GM12801 (cell line): ENCODE data around the gene CATSPER1.

Experiments
- CTCF ChIP-seq: IDR thresholded peaks from one replicate; pipeline ENCODE4 v1.5.1; 2011; ENCODE audit warnings: control low read depth; ENCODE audit not compliant: insufficient read length; ENCODE audit errors: extremely low read depth

CATSPER1 gene

GRCh38 chr11:66051371-66051765, 25.1 kb upstream of the CATSPER1 start:
- TF ChIP-seq CTCF = no peak

- TF ChIP-seq CTCF = no peak
Observed at GRCh38 chr11:66050581-66051231, 24.4 kb upstream of the CATSPER1 start.

GRCh38 chr11:66048547-66049323, 22.5 kb upstream of the CATSPER1 start, which contains the start of gene GAL3ST3:
Gene GAL3ST3 (minus strand): TSS chr11:66049161. CDS start chr11:66045415, 3,746 bp downstream.
- no peak for TF ChIP-seq CTCF

GRCh38 chr11:66047541-66048365, 21.5 kb upstream of the CATSPER1 start:
- TF ChIP-seq CTCF = no peak

- TF ChIP-seq CTCF = no peak
Observed at GRCh38 chr11:66046901-66047300, 20.6 kb upstream of the CATSPER1 start.

- no peak for TF ChIP-seq CTCF
Observed at GRCh38 chr11:66045177-66045639, 18.9 kb upstream of the CATSPER1 start.

GRCh38 chr11:66044757-66045156, 18.5 kb upstream of the CATSPER1 start:
- TF ChIP-seq CTCF = no peak
